ENCODE results near the gene IQSEC3.

DNA sequence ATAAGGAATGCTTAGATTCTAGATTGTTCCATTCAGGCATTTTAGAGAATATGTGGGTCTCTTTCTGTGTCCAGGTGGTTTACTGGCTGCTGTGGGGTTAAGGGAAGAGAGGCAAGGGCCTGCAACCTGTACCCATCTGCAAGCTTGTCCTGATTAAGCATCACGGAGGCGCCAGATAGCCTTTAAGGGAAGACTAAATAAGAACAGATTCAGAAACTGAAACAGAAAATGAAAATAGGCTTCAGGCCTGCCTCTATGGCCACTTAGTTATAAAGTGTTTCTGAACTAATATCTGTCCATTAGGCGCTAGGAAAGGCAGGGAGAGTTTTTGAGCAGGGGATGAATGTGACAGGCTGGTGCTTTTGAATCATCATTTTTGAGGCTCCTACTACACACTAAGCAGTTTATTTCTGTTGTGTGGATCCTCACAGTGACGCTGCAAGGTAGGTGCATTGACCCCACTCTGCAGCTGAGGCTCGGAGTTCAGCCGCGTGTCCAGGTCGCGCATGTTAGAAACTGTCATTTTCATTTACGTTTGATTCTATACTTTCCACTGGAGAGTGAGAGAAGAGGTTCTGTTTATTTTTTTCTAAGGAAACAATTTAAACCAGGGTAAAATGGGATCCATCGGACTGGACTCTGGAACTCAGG is 100.0 kb downstream of the IQSEC3 start:
- TF ChIP-seq, protein P1, sequence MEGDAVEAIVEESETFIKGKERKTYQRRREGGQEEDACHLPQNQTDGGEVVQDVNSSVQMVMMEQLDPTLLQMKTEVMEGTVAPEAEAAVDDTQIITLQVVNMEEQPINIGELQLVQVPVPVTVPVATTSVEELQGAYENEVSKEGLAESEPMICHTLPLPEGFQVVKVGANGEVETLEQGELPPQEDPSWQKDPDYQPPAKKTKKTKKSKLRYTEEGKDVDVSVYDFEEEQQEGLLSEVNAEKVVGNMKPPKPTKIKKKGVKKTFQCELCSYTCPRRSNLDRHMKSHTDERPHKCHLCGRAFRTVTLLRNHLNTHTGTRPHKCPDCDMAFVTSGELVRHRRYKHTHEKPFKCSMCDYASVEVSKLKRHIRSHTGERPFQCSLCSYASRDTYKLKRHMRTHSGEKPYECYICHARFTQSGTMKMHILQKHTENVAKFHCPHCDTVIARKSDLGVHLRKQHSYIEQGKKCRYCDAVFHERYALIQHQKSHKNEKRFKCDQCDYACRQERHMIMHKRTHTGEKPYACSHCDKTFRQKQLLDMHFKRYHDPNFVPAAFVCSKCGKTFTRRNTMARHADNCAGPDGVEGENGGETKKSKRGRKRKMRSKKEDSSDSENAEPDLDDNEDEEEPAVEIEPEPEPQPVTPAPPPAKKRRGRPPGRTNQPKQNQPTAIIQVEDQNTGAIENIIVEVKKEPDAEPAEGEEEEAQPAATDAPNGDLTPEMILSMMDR (IDR thresholded peaks at IDR 0.05): no peak
- TF ChIP-seq POLR2A (IDR thresholded peaks at IDR 0.05): no peak

All from heart left ventricle (tissue), 13 donors.